GM12878 (cell line): ENCODE measurements around the gene OSBPL3. TPM values are rescaled to one million over a fixed set of nuclear protein-coding genes. Genes with fewer than 3 reads are reported as not detected.

Experiments used
- ATAC-seq: fragments of 200-7000 bp; cut with Tn5 transposase; 3 replicates; pipeline ENCODE4 v1.9.1; 2020; ENCODE audit warnings: mild to moderate bottlenecking, moderate library complexity
- BruUV-seq: library from RNA; stranded (reverse); fragments of 400-500 nt; replicated peaks from 2 replicates; lab custom pipeline; 2021; lab: Mats Ljungman, UMichigan
- CTCF ChIA-PET: fragments of 300-600 bp; sonication (Branson Sonifier 250); formaldehyde crosslinking; extraction: SDS; loops from one replicate; lab custom pipeline; 2021; ENCODE audit warnings: inconsistent platforms; lab: Yijun Ruan, JAX
- POLR2A ChIA-PET: fragments of 350-600 bp; formaldehyde crosslinking; extraction: SDS; loops from one replicate; lab custom pipeline; 2021; ENCODE audit warnings: inconsistent platforms; lab: Charles Lee
- RAD21 ChIA-PET: fragments of 300-600 bp; sonication (Branson Sonifier 250); formaldehyde crosslinking; loops from one replicate; lab custom pipeline; 2023; ENCODE audit warnings: antibody characterized with exemption; ENCODE audit not compliant: unreplicated experiment; lab: Charles Lee
- SMC1A ChIA-PET: fragments of 300-600 bp; sonication (Branson Sonifier 250); formaldehyde crosslinking; loops from one replicate; lab custom pipeline; 2023; ENCODE audit not compliant: unreplicated experiment, uncharacterized antibody; lab: Charles Lee
- DNase-seq: peaks from one replicate; pipeline ENCODE4 v3.0.0-alpha.2; 2011; ENCODE audit warnings: low read depth, low spot score
- FAIRE-seq: peaks from 3 replicates; lab custom pipeline; 2011; peaks lifted over from hg19 to GRCh38; lab: Jason Lieb, UNC
- H2AFZ ChIP-seq: 2 replicates; pipeline ENCODE4 v1.6.0; 2011; ENCODE audit warnings: low read depth, low read length, control low read depth; ENCODE audit not compliant: control insufficient read depth
- H3K27ac ChIP-seq: 2 replicates; pipeline ENCODE4 v1.5.1; 2011; ENCODE audit warnings: control low read depth; ENCODE audit not compliant: control insufficient read depth, insufficient read depth
- H3K27me3 ChIP-seq, 2 experiments: replicated peaks in 1 of 2; 2 replicates each; pipeline versions ENCODE4 v1.6.0 to v1.6.1; 2011; ENCODE audit warnings: low read length in 1 of 2; ENCODE audit not compliant: control insufficient read depth in 2 of 2, insufficient read depth in 2 of 2
- H3K36me3 ChIP-seq, 2 experiments: 2 replicates each; pipeline ENCODE4 v1.5.1; 2011; ENCODE audit warnings: low read length in 1 of 2; ENCODE audit not compliant: control insufficient read depth in 2 of 2, insufficient read depth in 2 of 2
- H3K4me1 ChIP-seq: 2 replicates; pipeline ENCODE4 v1.6.1; 2011; ENCODE audit warnings: mild to moderate bottlenecking, low read length, moderate library complexity, mixed read lengths; ENCODE audit not compliant: control insufficient read depth, insufficient read depth
- H3K4me2 ChIP-seq: 2 replicates; pipeline ENCODE4 v1.6.0; 2011; ENCODE audit warnings: control low read depth; ENCODE audit not compliant: control insufficient read depth, insufficient read depth
- H3K4me3 ChIP-seq: fragments of 200-600 bp; sonication (generic); 2 replicates; pipeline ENCODE4 v1.5.1; 2016
- H3K79me2 ChIP-seq: 2 replicates; pipeline ENCODE4 v1.6.0; 2011; ENCODE audit warnings: low read length; ENCODE audit not compliant: control insufficient read depth, insufficient read depth
- H3K9ac ChIP-seq: 2 replicates; pipeline ENCODE4 v1.8.0; 2011; ENCODE audit warnings: low read length, control low read depth, mixed read lengths; ENCODE audit not compliant: control insufficient read depth, insufficient read depth
- H3K9me3 ChIP-seq: replicated peaks from 3 replicates; pipeline ENCODE4 v1.5.1; 2011; ENCODE audit warnings: mild to moderate bottlenecking, low read length; ENCODE audit not compliant: control insufficient read depth, insufficient read depth
- H4K20me1 ChIP-seq: 2 replicates; pipeline ENCODE4 v1.6.0; 2011; ENCODE audit not compliant: control insufficient read depth, insufficient read depth
- BMI1 ChIP-seq: fragments of 450-650 bp; IDR thresholded peaks from 2 replicates; pipeline ENCODE4 v1.6.1; 2016; ENCODE audit warnings: mild to moderate bottlenecking, moderate library complexity, borderline replicate concordance
- CHD4 ChIP-seq: fragments of 200-600 bp; sonication (generic); IDR thresholded peaks from 2 replicates; pipeline ENCODE4 v1.6.1; 2016; ENCODE audit warnings: mild to moderate bottlenecking
- JUNB ChIP-seq: IDR thresholded peaks from 2 replicates; pipeline ENCODE4 v1.6.1; 2016; ENCODE audit warnings: antibody characterized with exemption, mild to moderate bottlenecking
- MEF2B ChIP-seq: fragments of 450-650 bp; IDR thresholded peaks from 2 replicates; pipeline ENCODE4 v1.6.1; 2018; ENCODE audit warnings: mild to moderate bottlenecking, moderate library complexity; ENCODE audit not compliant: partially characterized antibody, poor library complexity, severe bottlenecking
- MYB ChIP-seq: fragments of 150-350 bp; IDR thresholded peaks from 2 replicates; pipeline ENCODE4 v1.6.1; 2014; ENCODE audit warnings: mild to moderate bottlenecking, low read depth, low read length, borderline replicate concordance
- PAX8 ChIP-seq: fragments of 450-650 bp; IDR thresholded peaks from 2 replicates; pipeline ENCODE4 v1.6.1; 2017; ENCODE audit warnings: mild to moderate bottlenecking, moderate library complexity
- POLR2AphosphoS2 ChIP-seq: IDR thresholded peaks from 2 replicates; pipeline ENCODE4 v1.6.1; 2011; ENCODE audit warnings: low read depth, mild to moderate bottlenecking, low read length, improper control_type of control experiment, moderate library complexity
- POU2F2 ChIP-seq: IDR thresholded peaks from 3 replicates; pipeline ENCODE4 v1.6.1; 2011; ENCODE audit warnings: low read depth, mild to moderate bottlenecking, low read length, borderline replicate concordance
- RAD21 ChIP-seq: IDR thresholded peaks from 2 replicates; pipeline ENCODE4 v1.6.1; 2011; ENCODE audit warnings: mild to moderate bottlenecking, low read depth, low read length, moderate library complexity; ENCODE audit not compliant: insufficient read depth
- RCOR1 ChIP-seq: conservative IDR thresholded peaks from 2 replicates; pipeline ENCODE4 v1.6.1; 2012; ENCODE audit warnings: low read depth, low read length, improper control_type of control experiment
- SIX5 ChIP-seq: IDR thresholded peaks from 2 replicates; pipeline ENCODE4 v1.6.1; 2011; ENCODE audit warnings: mild to moderate bottlenecking, low read depth, low read length, moderate library complexity; ENCODE audit not compliant: severe bottlenecking
- TAF1 ChIP-seq: IDR thresholded peaks from 2 replicates; pipeline ENCODE4 v1.6.1; 2011; ENCODE audit warnings: mild to moderate bottlenecking, low read depth, low read length, borderline replicate concordance
- ZNF217 ChIP-seq: fragments of 450-650 bp; IDR thresholded peaks from 2 replicates; pipeline ENCODE4 v1.6.1; 2017; ENCODE audit warnings: antibody characterized with exemption, mild to moderate bottlenecking
- WGBS: methylation state at CpG from one replicate; pipeline ENCODE4 v1.1.6; 2016; ENCODE audit warnings: low lambda C conversion rate; ENCODE audit not compliant: insufficient replicate concordance, insufficient coverage; ENCODE audit errors: missing lambda C conversion rate; 5-methylcytosine and 5-hydroxymethylcytosine counted together
- in situ Hi-C: fragments of 300-500 bp; cut with MboI; formaldehyde crosslinking; loops from 9 replicates; pipeline ENCODE4 v1.14.3; 2018; ENCODE audit warnings: mixed read lengths
- intact Hi-C: fragments of 100-400 bp; cut with micrococcal nuclease; formaldehyde crosslinking; loops from one replicate; pipeline ENCODE4 v1.14.2; 2022; ENCODE audit not compliant: unreplicated experiment
- polyA plus RNA-seq, 11 experiments: library from polyadenylated mRNA; depleted of rRNA in 4 of 11; unstranded in 6 of 11; stranded (reverse) in 5 of 11; fragments of >200 nt; fragmentation: Nextera tagmentation in 4 of 11; fragmentation: Illumina TruSeq in 1 of 11; extraction: Ambion mirVana in 4 of 11; extraction: Trizol in 1 of 11; gene quantifications; 1 replicate in 1 of 11; 2 replicates in 10 of 11; pipeline versions ENCODE4 v1.2.1 to v1.2.3, GENCODE V29; 2011 to 2016; ENCODE audit warnings: inconsistent platforms in 2 of 11, missing spikeins in 2 of 11, low read depth in 1 of 11
- total RNA-seq, 4 experiments: library from RNA; depleted of rRNA in 3 of 4; stranded (reverse); fragments of >200 nt in 3 of 4; fragmentation: Illumina TruSeq in 1 of 4; extraction: Trizol in 1 of 4; gene quantifications; 2 replicates each; pipeline versions ENCODE4 v1.2.1 to v1.2.3, GENCODE V29; 2013 to 2021
- TF ChIP-seq, protein P1 (sequence below): IDR thresholded peaks from 2 replicates; pipeline ENCODE4 v1.6.1; 2011; ENCODE audit warnings: low read depth, low read length, improper control_type of control experiment, borderline replicate concordance
- TF ChIP-seq, protein P2 (sequence below): fragments of 450-650 bp; IDR thresholded peaks from 2 replicates; pipeline ENCODE4 v1.6.1; 2014; ENCODE audit warnings: mild to moderate bottlenecking
- TF ChIP-seq, protein P3 (sequence below): fragments of 150-350 bp; IDR thresholded peaks from 2 replicates; pipeline ENCODE4 v1.6.1; 2014; ENCODE audit warnings: mild to moderate bottlenecking, low read depth, low read length
- TF ChIP-seq, protein P4 (sequence below): fragments of 450-650 bp; conservative IDR thresholded peaks from 2 replicates; pipeline ENCODE4 v1.6.1; 2017; ENCODE audit warnings: mild to moderate bottlenecking, moderate library complexity

The OSBPL3 gene
- total and polyA plus RNA-seq, 10 of the 15 experiments (the other 5 are each of a cell fraction or from before 2014, with no cell fraction given): 6.1 to 46.6 (median 27.0) TPM

DNA sequence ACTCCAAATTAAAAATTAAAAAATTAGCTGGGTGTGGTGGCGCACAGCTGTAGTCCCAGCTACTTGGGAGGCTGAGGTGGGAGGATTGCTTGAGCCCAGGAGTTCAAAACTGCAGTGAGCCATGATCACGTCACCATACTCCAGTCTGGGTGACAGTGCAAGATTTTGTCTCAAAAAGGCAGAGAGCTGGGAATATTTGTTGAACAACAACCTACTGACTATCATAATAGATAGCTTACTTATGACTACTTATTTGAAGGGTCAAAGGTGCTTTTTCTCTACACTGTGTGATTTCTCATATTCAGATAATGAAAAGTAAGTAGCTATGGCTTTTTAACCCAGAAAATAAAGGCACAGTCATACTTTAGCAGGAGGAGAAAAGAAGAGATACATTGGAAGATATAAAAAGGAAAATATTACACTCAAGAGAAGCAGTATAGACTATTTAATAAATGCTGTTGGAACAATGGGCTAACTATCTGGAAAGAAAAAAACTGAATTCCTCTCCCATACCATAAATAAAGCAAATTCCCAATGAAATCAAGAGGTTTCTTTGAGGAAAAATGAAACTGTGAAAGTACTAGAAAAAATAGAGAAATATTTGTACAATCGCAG lies 229.4 kb downstream of the OSBPL3 start:
- Histone ChIP-seq H3K27ac (no peak overlapping the region), H3K27me3 (no peaks in the 10 kb centered on the region), H3K4me2 (no peak overlapping the region), H3K79me2 (peaks cover 34% of the 10 kb centered on the region), H4K20me1 (no peaks in the 10 kb centered on the region), H3K9me3 (no peaks in the 10 kb centered on the region; the same call in 2 of the 3 replicates), H3K4me3 (no peak overlapping the region), H3K9ac (no peak overlapping the region), H3K36me3 (peaks cover 0 to 10% of the 10 kb centered on the region in 2 experiments; a peak in 1 of 4 replicates), H2AFZ (no peak overlapping the region), H3K4me1 (peaks cover 23% of the 10 kb centered on the region)
- BruUV-seq: no TSS peak
- POLR2A ChIA-PET: no interaction called here
- CTCF ChIA-PET: interaction anchor here (1.1 to 2.1 kb wide), 5 partner anchors 10 to 344 kb away, joined by 3 to 9 read pairs (median 3); no protein-coding TSS in a partner anchor
- FAIRE-seq (no peak), ATAC-seq (no peak), DNase-seq (no peak)
- WGBS: 95% methylated on average over 3 of the region's 3 CpGs
- in situ Hi-C loops: no loop called here
- RAD21 ChIA-PET: interaction anchor here (0.6 kb wide), 1 partner anchor 1208 kb away, joined by 3 read pairs; no protein-coding TSS in a partner anchor
- intact Hi-C loops: no loop called here
- SMC1A ChIA-PET: interaction anchor here (0.7 to 1.7 kb wide), 3 partner anchors 20 to 348 kb away, joined by 3 to 5 read pairs (median 4); no protein-coding TSS in a partner anchor
- TF ChIP-seq RAD21 (no peak), POLR2AphosphoS2 (no peak), TAF1 (no peak), BMI1 (no peak), JUNB (no peak), CHD4 (no peak), PAX8 (no peak), MEF2B (no peak), ZNF217 (no peak), SIX5 (no peak), MYB (no peak), POU2F2 (no peak), RCOR1 (no peak)
- TF ChIP-seq, protein P1, sequence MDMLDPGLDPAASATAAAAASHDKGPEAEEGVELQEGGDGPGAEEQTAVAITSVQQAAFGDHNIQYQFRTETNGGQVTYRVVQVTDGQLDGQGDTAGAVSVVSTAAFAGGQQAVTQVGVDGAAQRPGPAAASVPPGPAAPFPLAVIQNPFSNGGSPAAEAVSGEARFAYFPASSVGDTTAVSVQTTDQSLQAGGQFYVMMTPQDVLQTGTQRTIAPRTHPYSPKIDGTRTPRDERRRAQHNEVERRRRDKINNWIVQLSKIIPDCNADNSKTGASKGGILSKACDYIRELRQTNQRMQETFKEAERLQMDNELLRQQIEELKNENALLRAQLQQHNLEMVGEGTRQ: no peak
- TF ChIP-seq, protein P2, sequence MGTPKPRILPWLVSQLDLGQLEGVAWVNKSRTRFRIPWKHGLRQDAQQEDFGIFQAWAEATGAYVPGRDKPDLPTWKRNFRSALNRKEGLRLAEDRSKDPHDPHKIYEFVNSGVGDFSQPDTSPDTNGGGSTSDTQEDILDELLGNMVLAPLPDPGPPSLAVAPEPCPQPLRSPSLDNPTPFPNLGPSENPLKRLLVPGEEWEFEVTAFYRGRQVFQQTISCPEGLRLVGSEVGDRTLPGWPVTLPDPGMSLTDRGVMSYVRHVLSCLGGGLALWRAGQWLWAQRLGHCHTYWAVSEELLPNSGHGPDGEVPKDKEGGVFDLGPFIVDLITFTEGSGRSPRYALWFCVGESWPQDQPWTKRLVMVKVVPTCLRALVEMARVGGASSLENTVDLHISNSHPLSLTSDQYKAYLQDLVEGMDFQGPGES: no peak
- TF ChIP-seq, protein P3, sequence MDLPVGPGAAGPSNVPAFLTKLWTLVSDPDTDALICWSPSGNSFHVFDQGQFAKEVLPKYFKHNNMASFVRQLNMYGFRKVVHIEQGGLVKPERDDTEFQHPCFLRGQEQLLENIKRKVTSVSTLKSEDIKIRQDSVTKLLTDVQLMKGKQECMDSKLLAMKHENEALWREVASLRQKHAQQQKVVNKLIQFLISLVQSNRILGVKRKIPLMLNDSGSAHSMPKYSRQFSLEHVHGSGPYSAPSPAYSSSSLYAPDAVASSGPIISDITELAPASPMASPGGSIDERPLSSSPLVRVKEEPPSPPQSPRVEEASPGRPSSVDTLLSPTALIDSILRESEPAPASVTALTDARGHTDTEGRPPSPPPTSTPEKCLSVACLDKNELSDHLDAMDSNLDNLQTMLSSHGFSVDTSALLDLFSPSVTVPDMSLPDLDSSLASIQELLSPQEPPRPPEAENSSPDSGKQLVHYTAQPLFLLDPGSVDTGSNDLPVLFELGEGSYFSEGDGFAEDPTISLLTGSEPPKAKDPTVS: no peak
- TF ChIP-seq, protein P4, sequence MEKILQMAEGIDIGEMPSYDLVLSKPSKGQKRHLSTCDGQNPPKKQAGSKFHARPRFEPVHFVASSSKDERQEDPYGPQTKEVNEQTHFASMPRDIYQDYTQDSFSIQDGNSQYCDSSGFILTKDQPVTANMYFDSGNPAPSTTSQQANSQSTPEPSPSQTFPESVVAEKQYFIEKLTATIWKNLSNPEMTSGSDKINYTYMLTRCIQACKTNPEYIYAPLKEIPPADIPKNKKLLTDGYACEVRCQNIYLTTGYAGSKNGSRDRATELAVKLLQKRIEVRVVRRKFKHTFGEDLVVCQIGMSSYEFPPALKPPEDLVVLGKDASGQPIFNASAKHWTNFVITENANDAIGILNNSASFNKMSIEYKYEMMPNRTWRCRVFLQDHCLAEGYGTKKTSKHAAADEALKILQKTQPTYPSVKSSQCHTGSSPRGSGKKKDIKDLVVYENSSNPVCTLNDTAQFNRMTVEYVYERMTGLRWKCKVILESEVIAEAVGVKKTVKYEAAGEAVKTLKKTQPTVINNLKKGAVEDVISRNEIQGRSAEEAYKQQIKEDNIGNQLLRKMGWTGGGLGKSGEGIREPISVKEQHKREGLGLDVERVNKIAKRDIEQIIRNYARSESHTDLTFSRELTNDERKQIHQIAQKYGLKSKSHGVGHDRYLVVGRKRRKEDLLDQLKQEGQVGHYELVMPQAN: no peak
